ENCODE data around the gene NT5DC4. TPM values are rescaled to one million over a fixed set of nuclear protein-coding genes. Genes with fewer than 3 reads are reported as not detected.

Gene NT5DC4
- 0.49 TPM in 1 of 5 replicates, not detected in the others for total RNA-seq (2022; extraction: Qiagen RNA extraction; ENCODE audit: low read depth)

DNA sequence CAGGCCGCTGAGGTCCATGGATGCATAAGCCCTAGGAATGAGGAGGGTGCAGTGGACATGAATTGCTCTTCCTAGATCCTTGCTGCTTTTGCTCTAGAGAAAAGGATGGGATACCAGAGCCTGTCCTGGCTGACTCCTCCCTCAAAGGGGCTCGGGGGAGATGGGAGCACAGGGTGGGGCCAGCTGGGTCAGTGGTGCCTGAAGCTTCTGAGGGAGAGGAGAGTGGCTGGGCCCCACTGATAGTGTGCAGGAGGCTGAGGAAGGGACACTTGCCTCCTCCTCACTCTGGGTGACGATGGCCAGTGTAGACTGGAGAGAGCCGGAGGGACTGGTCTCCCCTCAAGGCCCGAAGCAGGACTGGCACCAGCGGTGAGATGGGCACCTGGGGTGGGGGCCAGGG, at the start of gene NT5DC4:
Gene NT5DC4 (plus strand): TSS at position 236 of the 400 bp plus-strand sequence. CDS start 60 bp downstream, at position 296.

GRCh38 chr2:112764071-112765044, 43.5 kb downstream of the NT5DC4 start, which contains the start of gene CKAP2L:
Gene CKAP2L (minus strand): TSS chr2:112764609. CDS start chr2:112764598, 11 bp downstream.

GRCh38 chr2:112784199-112785189, 63.7 kb downstream of the NT5DC4 start, which contains the start of gene IL1A:
Gene IL1A (minus strand): TSS chr2:112784493. CDS start chr2:112783770, 723 bp downstream.

Other genes with a start within 250 kb of the NT5DC4 start
- gene TTL, start 238.9 kb upstream of the NT5DC4 start, total RNA-seq (2022; extraction: Qiagen RNA extraction; ENCODE audit: low read depth) = 34.6 to 41.6 TPM (median 36.3 TPM) in 5 replicates
- 23.4 to 27.8 TPM (median 24.4 TPM) in 5 replicates for gene POLR1B, start 178.6 kb upstream of the NT5DC4 start, total RNA-seq (2022; extraction: Qiagen RNA extraction; ENCODE audit: low read depth)
- 59.0 to 74.0 TPM (median 60.3 TPM) in 5 replicates for gene CHCHD5, start 136.4 kb upstream of the NT5DC4 start, total RNA-seq (2022; extraction: Qiagen RNA extraction; ENCODE audit: low read depth)
- 121 to 142 TPM (median 131 TPM) in 5 replicates for gene SLC20A1, start 75.1 kb upstream of the NT5DC4 start, total RNA-seq (2022; extraction: Qiagen RNA extraction; ENCODE audit: low read depth)
- 11.5 to 19.6 TPM (median 13.8 TPM) in 5 replicates for gene CKAP2L, start 43.6 kb downstream of the NT5DC4 start, total RNA-seq (2022; extraction: Qiagen RNA extraction; ENCODE audit: low read depth)
- gene IL1A, start 63.5 kb downstream of the NT5DC4 start, total RNA-seq (2022; extraction: Qiagen RNA extraction; ENCODE audit: low read depth) = 0.12 to 0.16 TPM (median 0.14 TPM) in 4 of 5 replicates, not detected in the other
- gene IL1B, start 115.8 kb downstream of the NT5DC4 start, total RNA-seq (2022; extraction: Qiagen RNA extraction; ENCODE audit: low read depth) = 0.09 to 0.40 TPM (median 0.24 TPM) in 5 replicates
- not detected in 5 replicates for gene IL37, start 190.1 kb downstream of the NT5DC4 start, total RNA-seq (2022; extraction: Qiagen RNA extraction; ENCODE audit: low read depth)

Data from A549 treated with CpdA at 1 μM for 4 hours (cell line).